Measurements from ENCODE around the gene TRAPPC8.

- no peak for TF ChIP-seq CTCF (IDR thresholded peaks at IDR 0.05; ENCODE audit: insufficient read depth, low read depth, low read length)
- TF ChIP-seq EZH2 (IDR thresholded peaks at IDR 0.05; ENCODE audit: insufficient read depth, low read length) = no peak
Measured at GRCh38 chr18:31821545-31822171, 121.3 kb downstream of the TRAPPC8 start.
